GM12864 (cell line): ENCODE data around the gene GNAI2.

Experiments
- DNase-seq: peaks from one replicate; pipeline ENCODE4 v3.0.0-alpha.2; 2011; ENCODE audit warnings: low read depth
- H3K4me3 ChIP-seq: 2 replicates; pipeline ENCODE4 v1.5.1; 2011; ENCODE audit warnings: mild to moderate bottlenecking, low read depth, low read length, control low read depth
- TF ChIP-seq, protein P1 (sequence below): IDR thresholded peaks from 2 replicates; pipeline ENCODE4 v1.5.1; 2011; ENCODE audit warnings: low read depth, mild to moderate bottlenecking, moderate library complexity, low read length, control low read depth, inconsistent platforms; ENCODE audit errors: missing control alignments

Gene GNAI2

DNA sequence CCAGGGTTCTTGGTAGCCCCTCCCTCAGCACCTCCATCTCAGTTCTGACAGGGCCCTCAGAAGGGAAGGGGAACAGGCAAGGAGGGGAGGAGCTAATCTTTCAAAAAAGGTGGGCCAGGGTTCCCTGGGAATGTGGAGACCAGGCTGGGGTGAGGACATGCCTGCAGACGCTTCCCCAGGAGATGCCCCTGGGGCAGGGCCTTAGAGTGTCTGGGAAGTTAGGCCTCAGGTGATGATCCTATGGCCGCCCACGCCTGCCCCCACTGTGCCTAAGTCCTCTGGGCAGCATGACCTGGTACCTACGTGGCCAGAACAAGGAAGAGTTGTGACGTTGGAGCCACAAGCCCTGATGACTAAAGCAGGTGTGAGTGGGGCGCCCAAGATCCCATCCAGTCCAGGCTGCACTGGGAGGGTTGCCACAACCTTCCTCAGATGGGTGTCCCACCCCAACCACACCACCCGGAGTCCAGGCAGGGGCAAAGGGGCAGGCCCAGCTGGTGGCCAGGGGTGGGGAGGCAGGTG is 29.0 kb downstream of the GNAI2 start:
- no peak overlapping the region for H3K4me3 ChIP-seq
- TF ChIP-seq, protein P1, sequence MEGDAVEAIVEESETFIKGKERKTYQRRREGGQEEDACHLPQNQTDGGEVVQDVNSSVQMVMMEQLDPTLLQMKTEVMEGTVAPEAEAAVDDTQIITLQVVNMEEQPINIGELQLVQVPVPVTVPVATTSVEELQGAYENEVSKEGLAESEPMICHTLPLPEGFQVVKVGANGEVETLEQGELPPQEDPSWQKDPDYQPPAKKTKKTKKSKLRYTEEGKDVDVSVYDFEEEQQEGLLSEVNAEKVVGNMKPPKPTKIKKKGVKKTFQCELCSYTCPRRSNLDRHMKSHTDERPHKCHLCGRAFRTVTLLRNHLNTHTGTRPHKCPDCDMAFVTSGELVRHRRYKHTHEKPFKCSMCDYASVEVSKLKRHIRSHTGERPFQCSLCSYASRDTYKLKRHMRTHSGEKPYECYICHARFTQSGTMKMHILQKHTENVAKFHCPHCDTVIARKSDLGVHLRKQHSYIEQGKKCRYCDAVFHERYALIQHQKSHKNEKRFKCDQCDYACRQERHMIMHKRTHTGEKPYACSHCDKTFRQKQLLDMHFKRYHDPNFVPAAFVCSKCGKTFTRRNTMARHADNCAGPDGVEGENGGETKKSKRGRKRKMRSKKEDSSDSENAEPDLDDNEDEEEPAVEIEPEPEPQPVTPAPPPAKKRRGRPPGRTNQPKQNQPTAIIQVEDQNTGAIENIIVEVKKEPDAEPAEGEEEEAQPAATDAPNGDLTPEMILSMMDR: no peak
- no peak for DNase-seq

DNA sequence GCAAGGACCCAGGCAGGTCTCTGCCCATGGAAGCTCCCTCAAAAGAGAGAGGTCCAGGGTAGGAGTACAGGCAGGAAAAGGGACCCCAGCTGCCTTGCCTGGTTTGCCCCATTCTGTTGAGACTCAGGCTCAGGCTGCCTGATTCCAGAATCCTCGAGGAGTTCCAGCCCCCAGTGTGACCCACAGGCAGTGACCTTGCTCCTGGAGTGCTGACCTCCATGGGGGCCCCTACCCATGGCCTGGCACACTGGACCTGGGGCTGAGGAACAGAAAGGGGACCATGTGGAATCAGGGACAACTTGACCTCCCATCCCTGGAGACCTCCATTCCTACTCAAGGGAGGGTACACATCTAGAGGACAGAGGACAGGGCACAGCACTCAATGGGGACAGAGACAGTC is 29.6 kb downstream of the GNAI2 start:
- H3K4me3 ChIP-seq: no peak overlapping the region
- no peak for DNase-seq
- TF ChIP-seq, protein P1: no peak

GRCh38 chr3:50266017-50266416 is 30.0 kb downstream of the GNAI2 start:
- H3K4me3 ChIP-seq: no peak overlapping the region
- DNase-seq: no peak
- TF ChIP-seq, protein P1: no peak

DNA sequence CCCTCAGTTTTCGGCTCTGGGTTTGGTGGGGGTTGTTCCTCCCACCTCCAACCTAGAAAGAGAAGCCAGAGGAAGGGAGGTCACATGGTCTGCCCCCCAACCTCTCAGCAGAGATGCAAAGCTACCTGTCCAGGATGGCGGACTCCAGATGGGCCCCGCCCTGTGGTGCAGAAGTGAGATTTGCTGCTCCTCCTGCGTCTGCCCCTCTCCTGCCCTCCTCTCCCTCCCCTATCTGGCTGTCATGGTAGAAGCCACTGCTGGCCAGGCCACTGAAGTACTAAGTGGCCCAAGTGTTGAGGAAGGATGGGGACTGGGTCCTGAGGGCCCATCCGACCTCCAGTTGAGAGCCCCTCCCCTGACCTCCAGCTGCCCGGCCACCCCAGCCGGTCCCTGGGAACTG is 30.8 kb downstream of the GNAI2 start:
- TF ChIP-seq, protein P1: no peak
- no peak overlapping the region for H3K4me3 ChIP-seq
- DNase-seq: no peak

DNA sequence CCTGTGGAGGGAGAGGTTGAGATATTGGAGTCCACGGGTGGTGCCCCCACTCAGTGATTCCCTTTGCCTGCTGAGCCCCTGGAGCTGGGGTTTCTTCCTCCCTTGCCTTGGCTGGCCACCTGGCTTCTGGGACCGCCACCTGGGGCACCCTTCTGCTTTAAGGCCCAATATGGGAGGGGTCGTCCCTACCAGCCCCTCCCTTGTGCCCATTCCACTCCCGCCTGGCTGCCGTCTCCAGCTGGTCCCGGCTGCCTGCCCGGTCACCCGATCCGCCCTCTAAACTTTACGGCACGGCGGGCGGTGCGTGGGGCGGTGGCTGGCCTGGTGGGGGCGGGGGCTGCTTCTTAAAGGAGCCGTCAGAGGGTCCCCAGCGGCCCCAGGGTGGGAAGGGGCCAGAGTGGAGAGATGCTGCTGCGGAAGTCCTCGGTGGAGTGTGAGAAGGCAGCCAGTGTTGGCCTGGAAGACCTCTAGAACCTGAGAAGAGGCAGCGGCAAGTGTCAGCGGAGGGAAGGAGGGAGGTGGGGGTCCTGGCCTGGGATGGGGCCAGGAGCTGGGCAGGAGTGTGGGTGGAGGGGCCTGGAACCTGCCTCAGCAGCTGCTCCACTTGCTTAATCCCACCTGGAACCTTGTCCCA is 31.4 kb downstream of the GNAI2 start:
- no peak overlapping the region for H3K4me3 ChIP-seq
- no peak for DNase-seq
- TF ChIP-seq, protein P1: no peak

DNA sequence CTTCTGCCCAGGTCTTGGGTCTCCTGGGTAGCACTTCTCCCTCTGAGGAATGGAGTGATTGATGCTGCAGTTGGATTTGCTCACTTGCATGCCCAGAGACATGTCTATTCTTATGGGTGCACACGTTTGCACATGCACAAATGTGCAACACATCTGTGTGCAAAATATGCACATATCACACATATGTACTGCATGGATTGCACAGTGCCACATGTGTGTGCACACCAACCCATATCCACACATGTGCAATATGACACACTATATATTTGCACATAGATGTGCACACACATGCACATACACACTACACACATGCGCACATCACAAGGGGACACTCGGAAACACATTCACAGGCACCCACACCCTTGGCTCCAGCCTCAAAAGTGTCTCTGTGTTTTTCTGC is 32.3 kb downstream of the GNAI2 start:
- no peak overlapping the region for H3K4me3 ChIP-seq
- DNase-seq: no peak
- TF ChIP-seq, protein P1: no peak
